ENCODE data around the gene SBK2.
"Not testable (repeated sequence)": the region's sequence is repeated elsewhere in the genome, so short reads cannot be mapped to it uniquely, and the experiment has no call there.

SBK2 gene

DNA sequence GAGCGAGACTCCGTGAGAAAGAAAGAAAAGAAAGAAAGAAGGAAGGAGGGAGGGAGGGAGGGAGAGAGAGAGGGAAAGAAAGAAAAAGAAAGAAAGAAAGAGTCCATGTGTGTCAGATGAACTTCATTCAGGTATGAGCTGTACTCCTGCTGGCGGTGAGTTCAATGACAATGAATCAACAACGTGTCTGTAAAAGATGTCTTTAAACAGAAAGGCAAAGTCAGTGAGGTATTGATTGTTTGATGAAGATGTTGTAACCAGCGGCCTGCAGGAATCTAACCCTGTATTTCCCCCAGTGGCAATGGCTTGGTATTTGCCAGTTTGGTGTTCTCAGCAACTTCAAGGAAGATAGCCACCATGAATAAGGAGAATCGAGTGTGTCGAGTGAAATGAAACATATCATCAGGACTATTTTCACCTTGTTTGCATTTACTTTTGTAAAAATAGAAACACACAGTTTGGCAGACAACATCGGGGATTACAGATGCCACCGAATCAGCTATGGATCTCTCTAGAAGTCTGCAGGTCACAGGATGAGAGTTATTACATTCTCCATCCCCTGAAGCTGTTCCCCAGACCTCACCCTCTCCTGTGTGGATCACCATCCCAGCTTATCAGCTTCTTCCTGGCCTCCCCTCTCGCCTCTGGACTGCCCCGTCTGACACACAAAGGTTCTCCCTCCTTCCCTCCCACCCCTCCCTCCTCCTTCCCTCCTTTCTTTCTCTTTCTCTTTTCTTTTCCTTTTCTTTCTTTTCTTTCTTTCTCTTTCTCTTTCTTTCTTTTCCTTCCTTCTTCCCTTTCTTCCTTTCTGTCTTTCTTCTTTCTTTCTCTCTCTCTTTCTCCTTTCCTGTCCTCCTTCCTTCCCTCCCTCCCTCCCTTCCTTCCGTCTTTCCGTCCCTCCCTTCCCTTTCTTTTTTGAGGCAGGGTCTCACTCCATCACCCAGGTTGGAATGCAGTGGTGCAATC, 16.6 kb upstream of the SBK2 start:
- no peak for DNase-seq

DNA sequence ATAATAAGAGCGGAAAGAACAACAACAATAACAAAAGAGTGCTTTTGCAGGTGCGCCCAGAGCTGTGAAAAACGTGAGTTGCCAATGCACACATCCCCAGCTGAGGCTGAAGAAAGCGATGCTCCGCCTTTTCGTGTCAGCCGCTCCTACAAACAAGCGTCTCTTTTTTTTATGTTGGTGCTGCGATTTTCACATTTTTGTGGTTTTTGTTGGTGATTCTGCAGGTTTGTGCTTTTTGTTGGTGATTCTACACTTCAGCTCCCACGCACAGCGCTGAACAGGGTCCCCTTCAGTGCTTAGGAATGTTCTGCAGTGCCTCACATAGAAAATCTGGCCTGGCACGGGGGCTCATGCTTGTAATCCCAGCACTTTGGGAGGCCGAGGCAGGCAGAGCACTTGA, 15.7 kb upstream of the SBK2 start:
- DNase-seq = no peak

DNA sequence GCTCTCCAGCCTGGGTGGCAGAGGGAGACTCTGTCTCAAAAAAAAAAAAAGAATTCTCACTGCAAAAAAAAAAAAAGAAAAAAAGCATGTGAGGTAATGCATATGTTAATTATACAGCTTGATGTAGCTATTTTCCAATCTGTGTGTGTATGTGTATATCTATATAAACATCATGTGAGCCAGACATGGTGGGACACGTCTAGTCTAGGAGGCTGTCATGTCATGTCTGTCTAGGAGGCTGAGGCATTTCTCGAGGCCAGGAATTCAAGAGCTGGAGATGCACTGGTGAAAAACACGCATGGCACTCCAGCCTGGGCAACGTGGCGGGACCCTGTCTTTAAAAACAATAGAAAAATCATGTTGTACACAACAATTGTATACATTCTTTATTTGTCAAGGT, 15.3 kb upstream of the SBK2 start:
- DNase-seq = no peak

DNA sequence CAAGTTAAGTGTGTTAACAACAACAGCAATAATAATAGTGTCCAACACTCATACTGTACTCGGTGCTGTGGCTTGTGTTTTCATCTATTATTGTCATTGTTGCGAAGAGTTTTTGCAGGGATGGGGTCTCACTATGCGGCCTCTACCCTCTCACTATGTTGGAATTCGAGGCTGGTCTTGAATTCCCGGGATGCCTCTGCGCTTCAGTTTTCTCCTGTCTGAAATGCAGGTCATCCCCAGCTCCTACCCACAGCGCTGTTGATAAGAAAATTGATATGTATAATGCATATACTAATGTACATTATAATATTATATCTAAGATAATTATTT, 13.4 kb upstream of the SBK2 start:
- no peak for DNase-seq

DNA sequence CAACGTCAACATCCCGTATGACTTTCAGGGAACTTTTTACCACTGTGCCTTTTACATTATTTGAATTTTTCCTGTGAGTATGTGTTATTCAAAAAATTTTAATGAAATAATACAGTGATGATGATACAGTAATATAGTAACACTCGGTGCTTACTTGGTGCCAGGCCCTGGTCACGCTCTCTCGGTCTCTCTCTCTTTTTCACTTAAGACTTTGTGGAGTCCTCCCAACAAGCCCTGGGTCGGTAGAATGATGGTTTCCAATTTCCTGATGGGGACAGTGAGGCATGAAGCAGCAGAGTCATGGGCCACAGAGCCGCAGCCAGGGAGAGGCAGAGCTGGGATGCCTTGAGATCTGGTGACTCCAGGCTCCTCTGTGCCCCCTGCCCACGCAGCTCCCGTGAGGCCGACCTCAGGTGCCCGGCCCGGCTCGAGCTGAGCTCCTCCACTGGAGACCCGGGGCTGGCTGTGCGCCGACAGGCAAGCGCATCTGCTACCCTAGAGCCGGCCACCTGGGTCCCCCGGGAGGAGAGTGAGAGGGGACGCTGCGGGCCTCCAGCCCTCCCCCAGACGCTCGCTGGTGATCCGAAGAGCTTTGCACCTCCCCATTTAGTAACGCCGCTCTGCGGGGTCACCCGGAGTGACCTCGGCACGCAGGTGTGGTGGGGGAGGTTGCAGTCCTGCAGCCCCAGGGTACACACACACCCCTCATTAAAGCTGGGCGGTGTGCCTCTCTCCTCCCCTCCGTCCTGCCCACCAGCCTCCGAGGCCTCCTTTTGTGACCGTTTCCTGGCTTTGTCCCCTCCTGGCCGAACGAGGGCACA, 12.8 kb upstream of the SBK2 start:
- no peak for DNase-seq

DNA sequence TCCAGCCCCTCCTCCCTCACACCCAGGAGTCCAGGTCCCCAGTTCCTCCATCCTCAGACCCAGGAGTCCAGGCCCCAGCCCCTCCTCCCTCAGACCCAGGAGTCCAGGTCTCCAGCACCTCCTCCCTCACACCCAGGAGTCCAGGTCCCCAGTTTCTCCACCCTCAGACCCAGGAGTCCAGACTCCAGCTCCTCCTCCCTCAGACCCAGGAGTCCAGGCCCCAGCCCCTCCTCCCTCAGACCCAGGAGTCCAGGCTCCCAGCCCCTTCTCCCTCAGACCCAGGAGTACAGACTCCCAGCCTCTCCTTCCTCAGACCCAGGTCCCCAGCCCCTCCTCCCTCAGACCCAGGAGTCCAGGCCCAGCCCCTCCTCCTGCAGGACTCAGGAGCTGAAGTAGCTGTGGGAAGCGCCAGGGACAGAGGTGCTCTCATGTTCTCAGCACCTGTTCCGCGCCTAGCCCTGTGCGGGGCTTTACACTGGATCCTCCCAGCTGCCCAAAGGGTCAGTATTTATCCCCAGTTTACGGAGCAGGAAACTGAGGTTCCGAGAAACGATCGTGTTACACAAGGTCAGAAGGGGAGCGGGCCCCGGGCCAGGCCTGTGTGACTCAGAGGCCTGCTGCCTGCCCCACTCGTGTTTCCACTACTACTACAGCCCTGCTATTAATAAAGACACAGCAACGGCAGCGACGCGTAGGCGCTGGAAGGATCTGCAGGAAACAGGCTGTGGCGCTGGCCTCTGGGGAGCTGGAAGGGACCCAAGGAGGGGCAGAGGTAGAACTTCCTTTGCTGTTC, 10.1 kb upstream of the SBK2 start:
- DNase-seq = no peak

DNA sequence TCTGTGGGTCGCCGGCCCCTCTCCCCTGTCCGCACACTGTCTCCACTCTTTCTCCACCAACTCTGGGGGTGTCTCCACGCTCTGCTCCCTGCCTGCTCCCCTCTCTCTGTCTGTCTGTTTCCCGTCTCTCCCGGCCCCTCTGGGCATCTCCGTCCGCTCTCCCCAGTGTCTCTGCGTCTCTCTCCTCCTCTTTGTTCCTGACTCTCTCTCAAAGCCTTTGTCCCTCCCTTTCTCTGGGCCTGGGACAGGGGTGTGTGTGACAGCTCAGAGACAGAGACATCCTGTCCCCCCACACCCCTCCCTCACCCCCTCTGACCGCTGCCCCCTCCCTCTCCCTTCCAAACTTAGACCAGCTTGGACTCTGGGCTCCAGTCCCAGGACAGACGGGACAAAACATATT, 9.1 kb upstream of the SBK2 start:
- no peak for DNase-seq

DNA sequence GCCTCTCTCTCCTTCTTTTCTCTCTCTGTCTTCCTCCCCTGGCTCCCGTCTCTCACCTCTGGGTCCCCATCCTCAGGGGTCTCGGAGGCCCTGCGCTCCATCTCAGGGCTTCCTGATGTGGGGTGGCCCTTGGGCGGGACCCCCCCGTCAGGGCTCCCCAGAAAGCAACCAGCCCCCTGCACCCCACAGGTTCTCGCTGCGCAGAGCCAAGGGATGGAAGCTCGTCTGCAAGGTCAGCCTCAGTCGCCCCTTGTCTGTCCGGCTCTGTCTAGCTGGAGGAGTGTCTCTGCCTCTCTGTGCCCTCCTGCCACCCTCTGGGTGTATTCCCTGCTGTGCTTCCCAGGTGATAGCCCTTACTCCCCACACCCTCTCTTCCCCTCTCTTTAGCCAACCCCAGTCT, 8.5 kb upstream of the SBK2 start, which contains the start of gene SBK3:
Gene SBK3 (minus strand): TSS at position 101 of the 400 bp plus-strand sequence. CDS start 0 bp downstream, at position 101.
- DNase-seq = no peak

DNA sequence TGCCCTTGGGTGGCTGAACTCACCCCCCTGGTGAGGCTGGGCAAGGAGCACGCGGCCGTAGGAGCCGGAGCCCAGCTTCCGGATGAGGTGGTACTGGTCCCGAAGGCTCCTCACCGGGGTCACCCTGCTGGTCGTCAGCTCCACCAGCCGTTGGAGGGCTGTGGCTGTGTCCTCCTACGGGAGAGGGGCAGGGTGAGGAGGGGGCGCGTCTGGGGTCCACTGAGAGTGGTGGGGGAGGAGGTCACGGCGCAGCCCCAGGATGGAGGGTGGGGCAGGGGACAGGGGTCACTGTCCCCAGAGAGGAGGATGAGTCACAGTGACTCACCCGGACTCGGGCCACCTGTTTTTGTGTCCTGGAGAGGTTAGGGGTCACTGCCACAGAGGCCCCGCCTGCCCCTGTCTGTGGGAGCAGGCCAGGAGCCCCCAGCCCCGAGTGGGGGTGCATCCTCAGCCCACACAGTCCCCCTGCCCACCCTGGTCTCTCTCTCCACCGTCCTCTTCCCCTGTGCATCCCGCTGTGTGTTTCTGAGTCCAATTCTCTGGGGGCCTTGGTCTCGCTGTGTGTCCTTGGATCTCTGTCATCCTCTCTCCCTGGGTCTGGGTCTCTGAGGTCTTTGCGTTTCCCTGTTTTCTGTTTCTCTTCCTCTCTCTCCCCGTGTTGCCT, 8.0 kb upstream of the SBK2 start:
- no peak for DNase-seq

DNA sequence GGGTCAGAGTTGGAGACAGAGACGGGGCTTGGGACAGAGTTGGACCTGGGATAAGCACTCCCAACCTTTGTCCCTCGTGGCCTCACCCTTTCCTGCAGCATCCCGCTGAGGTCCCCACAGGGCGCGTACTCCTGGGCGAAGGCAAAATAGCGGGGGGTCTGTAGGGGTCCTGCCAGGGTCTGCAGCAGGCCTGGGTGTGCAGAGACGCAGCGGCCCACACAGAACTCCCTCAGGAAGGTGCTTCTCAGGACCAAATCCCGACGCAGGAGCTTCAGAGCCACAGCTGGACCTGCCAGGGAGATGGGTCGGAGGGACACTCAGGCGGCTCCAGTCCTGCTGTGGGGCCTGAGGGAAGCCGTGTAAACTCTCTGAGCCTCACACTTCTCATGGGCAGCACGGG, 7.1 kb upstream of the SBK2 start:
- DNase-seq = no peak

DNA sequence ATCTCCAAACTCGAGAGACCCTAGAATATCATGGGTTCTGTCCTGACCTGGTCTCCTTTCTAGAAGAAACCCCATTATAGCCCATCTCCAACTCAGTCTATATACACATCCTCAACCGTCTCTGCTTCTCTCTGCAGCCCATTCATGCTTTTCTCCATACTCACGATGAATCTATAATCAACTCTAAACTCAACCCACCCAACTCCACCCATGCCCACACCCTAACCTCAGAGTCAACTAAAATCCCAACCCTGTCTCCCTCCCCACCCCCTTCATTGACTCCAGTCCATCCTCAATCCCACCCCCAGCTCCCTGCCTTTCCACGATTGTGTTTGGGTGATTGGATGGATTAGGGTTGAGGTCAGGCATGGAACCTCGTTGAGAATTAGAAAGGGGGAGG, 6.6 kb upstream of the SBK2 start:
- no peak for DNase-seq

DNA sequence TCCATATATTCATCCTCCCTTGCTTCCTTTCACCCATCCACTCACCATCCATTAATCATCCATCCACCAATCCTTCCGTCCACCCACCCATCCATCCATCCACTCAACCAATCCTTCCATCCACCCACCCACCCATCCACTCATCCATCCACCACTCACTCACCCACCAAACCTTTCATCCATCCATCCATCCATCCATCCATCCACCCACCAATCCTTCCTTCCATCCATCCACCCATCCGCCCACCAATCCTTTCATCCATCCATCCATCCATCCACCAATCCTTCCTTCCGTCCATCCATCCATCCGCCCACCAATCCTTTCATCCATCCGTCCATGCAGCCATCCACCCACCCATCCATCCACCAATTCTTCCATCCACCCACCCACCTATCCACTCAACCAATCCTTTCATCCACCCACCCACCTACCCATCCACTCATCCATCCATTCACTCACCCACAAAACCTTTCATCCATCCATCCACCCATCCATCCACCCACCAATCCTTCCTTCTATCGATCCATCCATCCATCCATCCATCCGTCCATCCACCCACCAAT, 5.4 kb upstream of the SBK2 start:
- no peak for DNase-seq

DNA sequence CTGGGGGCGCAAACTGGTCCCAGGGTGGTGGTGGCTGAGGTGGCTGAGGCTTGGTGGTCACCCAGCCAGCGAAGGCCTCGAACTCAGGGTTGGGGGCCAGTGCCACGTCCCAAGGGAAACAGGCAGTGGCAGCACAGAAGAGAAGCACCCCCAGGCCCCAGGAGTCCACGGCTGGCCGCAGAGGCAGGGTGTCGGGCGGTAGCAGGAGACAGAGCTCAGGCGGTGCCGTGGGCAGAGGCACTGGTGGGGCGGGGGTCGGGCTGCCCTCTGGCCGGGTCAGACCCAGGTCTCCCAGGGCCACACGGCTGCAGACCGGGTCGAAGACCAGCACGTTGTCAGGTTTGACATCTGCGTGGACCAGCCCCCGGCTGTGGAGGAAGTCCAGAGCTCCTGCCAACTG, 4.2 kb upstream of the SBK2 start:
- DNase-seq = no peak

DNA sequence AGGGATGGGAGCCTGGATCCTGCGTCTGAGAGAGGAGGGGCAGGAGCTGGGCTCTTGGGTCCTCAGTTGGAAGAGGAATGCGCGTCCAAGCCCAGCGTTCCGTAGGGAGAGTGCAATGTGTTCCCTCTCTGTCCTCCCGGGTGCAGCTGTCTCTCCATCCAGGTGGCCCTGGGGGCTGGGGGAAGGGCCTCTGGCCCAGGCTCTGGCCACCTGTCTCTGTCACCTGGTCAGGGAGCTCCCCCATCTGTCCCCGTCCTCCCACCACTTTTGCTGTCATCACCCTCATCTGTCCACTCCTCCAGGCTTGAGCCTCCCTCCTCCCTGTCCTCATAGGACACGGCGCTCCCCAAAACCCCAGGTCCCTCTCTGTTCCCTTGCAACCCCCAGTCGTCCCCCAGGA, 3.7 kb upstream of the SBK2 start:
- no peak for DNase-seq

DNA sequence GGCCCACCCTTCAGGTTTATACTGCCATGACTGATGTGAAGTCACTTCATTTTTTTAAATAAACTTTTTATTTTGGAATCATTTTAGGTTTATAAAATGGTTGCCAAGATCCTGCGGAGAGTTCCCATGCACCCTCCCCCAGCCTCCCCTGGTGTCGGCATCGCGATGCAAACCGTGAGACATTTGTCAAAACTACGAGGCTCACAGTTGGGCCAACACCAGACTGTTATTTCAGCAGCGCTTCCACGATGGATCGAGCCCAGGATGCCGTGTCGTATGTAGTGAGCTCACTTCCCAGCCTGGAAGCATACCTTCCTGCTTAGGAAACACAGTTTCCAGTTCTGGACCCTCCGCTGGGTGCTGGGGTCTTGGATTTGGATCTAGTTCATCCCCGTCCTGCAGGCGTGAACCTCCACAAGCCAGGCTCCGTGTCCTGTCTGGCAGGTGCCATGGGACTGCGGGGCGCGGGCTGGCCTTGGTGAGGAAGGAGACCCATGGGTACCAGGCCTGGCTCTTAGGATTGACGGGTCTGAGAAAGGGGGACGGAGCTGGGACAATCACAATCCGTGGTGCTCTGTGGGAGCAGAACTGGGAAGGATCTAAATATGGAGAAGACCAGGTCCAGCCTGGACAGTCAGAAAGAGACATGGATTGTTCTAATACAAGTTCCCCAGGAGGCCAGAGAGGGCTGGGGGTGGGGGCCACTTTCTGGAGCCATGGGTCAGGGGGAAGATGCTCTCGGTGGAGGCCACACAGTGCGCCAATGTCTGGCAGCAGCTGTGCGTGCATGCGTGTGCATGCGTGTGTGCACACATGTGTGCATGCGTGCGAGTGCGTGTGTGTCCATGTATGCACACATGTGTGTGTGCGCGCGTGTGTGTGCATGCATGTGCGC, 2.4 kb upstream of the SBK2 start:
- DNase-seq = no peak

DNA sequence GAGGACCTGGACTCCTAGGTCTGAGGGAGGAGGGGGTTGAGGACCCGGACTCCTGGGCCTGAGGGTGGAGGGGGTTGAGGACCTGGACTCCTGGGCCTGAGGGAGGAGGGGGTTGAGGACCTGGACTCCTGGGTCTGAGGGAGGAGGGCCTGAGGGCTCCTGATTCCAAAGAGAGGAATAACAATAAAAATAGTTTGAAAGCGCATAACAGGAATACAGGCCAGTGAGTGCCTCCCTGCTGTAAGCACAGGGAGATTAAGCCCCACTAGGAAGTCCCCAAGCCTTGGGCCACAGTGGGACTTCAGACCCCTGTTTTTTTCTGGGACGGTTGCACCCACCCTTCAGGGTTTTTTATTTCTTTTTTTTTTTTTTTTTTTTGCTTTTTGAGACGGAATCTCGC, 1.2 kb upstream of the SBK2 start:
- no peak for DNase-seq

DNA sequence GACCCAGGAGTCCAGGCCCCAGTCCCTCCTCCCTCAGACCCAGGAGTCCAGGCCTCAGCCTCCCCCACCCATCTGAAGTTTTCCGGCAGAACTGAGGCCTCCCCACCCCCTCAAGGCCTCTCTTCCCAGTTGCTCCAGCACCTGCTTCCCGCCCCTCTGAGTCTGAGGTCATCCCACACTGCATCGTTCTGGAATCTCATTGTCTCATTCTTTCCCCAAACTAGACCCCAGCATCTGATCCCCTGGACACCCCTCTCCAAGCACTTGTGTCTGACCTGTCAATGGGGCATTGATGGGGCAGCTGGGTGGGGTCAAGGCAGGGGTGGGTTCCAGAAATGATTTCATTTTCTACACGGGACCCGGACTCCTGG, 793 bp upstream of the SBK2 start:
- no peak for DNase-seq

DNA sequence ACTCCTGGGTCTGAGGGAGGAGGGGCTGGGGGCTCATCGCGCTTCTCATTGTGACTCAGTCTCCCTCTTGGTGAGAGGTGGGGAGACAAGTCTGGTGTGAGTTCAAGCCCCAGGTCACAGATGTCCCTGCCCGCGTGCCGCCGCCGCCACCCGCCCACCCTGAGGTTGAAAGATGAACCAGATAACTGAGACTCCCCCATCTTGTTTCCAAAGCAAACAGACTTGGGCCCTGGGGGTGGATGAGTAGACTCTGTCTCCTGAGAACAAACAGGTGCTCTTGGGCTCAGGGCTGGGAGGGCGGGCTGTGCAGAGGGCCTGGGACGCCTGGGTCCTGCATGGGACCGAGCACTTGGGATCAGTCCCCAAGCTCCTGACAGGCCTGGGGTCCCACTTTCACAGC, 567 bp downstream of the SBK2 start:
- DNase-seq = no peak

DNA sequence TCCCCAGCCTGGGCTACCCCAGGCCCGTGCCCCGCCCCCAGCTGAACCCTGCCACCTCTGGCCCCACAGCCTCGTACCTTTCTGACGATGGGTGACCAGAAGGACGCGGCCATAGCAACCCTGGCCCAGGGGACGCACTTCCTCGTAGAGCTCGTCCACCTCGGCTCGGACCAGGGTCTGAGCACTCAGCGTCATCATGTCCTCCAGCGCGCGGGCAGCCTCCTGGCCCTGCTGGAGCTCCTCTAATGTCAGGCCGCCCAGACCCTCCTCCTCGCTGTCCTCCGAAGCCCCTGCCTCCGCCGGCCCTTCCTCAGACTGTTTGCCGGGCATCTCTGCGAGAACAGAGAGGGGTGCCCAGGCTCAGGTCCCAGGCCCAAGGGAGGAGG, 975 bp downstream of the SBK2 start:
- DNase-seq = no peak

DNA sequence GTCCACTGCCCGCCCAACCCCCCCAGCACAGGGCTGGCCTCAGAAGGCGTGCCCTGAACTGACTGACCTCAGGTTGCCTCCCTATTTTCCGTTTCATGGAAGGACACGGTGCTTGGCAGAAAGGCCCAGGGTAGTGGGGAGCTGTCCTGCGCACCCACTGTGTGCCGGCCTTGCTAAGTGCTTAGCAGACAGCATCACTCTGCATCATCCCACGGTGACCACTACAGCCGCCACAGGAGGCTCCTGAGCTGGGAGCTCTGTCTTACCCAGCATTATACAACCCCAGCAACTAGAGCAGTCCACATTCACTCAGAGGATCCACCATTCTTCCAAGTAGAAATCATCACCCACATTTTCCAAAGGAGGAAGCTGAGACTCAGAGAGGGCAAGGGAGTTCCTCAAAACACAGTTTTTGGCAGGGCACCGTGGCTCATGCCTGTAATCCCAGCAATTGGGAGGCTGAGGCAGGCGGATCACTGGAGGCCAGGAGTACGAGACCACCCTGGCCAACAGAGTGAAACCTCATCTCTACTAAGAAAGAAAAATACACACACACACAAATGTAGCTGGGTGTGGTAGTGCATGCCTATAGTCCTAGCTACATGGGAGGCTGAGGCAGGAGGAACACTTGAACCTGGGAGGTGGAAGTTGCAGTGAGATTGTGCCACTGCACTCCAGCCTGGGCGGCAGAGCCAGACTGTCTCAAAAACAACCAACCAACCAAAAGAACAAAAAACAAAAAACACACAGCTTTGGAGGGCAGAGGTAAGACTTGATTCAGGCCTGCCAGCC, 1.6 kb downstream of the SBK2 start:
- no peak for DNase-seq

DNA sequence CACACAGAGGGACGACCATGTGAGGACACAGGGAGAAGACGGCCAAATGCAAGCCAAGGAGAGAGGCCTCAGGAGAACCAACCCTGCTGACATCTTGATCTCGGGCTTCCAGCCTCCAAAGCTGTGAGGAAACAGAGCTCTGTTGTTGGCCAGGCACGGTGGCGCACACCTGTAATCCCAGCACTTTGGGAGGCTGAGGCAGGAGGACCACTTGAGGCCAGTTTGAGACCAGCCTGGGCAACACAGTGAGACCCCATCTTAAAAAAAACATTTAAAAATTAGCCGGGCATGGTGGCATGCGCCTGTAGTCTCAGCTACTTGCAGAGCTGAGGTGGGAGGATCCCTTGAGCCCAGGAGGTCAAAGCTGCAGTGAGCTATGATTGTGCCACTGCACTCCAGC, 2.7 kb downstream of the SBK2 start:
- not testable (repeated sequence) for DNase-seq

Data from DMS 273 treated with DMSO at 0.1 percent for 48 hours (cell line).